Measurements from ENCODE around the gene SLCO3A1. TPM values are rescaled to one million over a fixed set of nuclear protein-coding genes. Genes with fewer than 3 reads are reported as not detected.

SLCO3A1 gene
- total RNA-seq, 2 donors from 2014 or later = 21.4 to 27.3 TPM

DNA sequence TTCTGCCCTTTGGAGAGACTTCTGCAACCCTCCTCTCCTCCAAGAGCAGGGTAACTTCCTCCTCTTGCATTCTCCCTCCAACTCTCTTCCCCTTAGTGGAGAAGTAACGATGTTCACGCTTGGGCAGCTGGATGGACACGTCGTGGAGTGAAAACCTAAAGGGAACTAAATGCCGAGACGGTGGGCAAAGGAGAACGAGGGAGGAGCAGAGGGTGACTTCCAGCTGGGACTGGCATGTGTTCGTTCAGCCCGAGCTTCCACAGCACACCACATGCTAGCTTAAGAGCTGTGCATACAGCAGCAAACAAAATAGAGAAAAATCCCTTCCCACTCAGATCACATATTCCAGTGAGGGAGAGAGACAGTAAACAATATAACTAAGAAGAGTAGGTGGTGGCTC is 179.8 kb downstream of the SLCO3A1 start:
- peak overlapping the region; percentile 26 to 31 for H3K27ac ChIP-seq
- no peak for DNase-seq (ENCODE audit: low spot score)
- TF ChIP-seq, protein P1, sequence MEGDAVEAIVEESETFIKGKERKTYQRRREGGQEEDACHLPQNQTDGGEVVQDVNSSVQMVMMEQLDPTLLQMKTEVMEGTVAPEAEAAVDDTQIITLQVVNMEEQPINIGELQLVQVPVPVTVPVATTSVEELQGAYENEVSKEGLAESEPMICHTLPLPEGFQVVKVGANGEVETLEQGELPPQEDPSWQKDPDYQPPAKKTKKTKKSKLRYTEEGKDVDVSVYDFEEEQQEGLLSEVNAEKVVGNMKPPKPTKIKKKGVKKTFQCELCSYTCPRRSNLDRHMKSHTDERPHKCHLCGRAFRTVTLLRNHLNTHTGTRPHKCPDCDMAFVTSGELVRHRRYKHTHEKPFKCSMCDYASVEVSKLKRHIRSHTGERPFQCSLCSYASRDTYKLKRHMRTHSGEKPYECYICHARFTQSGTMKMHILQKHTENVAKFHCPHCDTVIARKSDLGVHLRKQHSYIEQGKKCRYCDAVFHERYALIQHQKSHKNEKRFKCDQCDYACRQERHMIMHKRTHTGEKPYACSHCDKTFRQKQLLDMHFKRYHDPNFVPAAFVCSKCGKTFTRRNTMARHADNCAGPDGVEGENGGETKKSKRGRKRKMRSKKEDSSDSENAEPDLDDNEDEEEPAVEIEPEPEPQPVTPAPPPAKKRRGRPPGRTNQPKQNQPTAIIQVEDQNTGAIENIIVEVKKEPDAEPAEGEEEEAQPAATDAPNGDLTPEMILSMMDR (IDR thresholded peaks at IDR 0.05) = no peak
- H3K9me3 ChIP-seq = no peaks in the 10 kb centered on the region
- no peaks in the 10 kb centered on the region for H3K27me3 ChIP-seq
- H3K4me3 ChIP-seq = no peak overlapping the region
- H3K4me1 ChIP-seq = peaks cover 0 to 75% of the 10 kb centered on the region in 2 donors
- no peaks in the 10 kb centered on the region for H3K36me3 ChIP-seq

DNA sequence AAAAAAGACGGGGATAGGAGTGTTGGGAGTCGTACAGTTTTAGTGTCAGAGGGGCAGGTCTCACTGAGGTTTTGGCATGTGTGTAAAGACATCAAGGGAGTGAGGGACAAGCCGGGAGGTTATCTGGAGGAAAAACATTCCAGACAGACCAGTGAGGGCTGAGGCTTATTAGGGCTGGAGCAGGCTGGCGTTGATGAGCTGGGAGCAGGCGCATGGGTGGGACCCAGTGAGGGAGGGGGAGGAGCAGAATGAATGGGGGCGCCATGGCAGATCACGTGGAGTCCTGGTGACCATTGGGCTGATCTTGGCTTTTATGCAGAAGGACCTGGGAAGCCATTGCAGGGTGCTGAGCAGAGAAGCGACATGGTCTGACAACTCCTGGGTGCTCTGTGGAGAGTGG is 180.2 kb downstream of the SLCO3A1 start:
- Histone ChIP-seq H3K27ac (peak overlapping the region; percentile 26 to 31), H3K9me3 (no peaks in the 10 kb centered on the region), H3K4me3 (no peak overlapping the region), H3K27me3 (no peaks in the 10 kb centered on the region), H3K36me3 (no peaks in the 10 kb centered on the region), H3K4me1 (peaks cover 0 to 72% of the 10 kb centered on the region in 2 donors)
- TF ChIP-seq, protein P1 (IDR thresholded peaks at IDR 0.05) = no peak
- DNase-seq (ENCODE audit: low spot score) = no peak

DNA sequence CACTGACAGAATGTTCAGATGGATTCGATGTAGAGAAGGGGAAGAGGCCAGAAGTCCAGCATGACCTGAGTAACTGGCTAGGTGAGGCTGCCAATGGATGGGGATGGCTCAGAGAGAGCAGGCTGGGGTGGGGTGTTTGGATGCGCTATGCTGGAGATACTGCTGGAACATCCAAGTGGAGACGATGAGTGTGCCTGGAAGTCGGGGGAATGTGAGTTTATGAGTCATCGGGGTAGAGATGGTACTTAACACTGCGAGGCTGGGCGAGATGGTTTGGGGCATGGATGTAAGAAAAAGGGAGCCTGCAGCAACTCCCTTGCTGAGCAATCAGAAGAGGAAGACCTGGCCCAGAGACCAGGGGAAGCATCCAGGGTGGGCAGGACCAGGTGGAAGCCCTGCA is 180.7 kb downstream of the SLCO3A1 start:
- Histone ChIP-seq H3K4me3 (no peak overlapping the region), H3K27me3 (no peaks in the 10 kb centered on the region), H3K27ac (peak overlapping the region in 1 of 2 donors; percentile 31), H3K4me1 (peaks cover 0 to 67% of the 10 kb centered on the region in 2 donors), H3K36me3 (no peaks in the 10 kb centered on the region), H3K9me3 (no peaks in the 10 kb centered on the region)
- TF ChIP-seq, protein P1 (IDR thresholded peaks at IDR 0.05) = no peak
- no peak for DNase-seq (ENCODE audit: low spot score)

DNA sequence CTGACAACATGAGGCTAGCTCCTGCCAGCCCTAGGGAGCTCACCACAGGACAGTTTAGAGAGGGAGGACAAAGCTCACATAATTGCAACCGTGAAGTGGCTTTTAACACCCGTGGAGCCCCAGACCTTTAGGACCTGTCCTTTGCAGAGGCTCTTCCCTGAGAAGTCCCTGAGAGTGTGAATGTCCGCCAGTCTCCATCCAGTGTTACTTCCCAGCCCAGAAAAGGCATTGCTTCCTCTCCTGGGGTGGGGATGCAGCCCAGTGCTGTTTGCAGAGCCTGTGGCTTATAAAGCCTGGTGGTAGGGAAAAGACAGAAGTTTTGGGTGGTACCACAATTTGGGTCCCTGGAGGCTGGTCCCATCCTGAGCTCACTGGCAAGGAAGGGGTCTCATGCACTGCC is 182.0 kb downstream of the SLCO3A1 start:
- H3K9me3 ChIP-seq = no peaks in the 10 kb centered on the region
- no peak overlapping the region for H3K4me3 ChIP-seq
- peaks cover 0 to 56% of the 10 kb centered on the region in 2 donors for H3K4me1 ChIP-seq
- H3K27me3 ChIP-seq = no peaks in the 10 kb centered on the region
- DNase-seq (ENCODE audit: low spot score) = no peak
- no peak overlapping the region for H3K27ac ChIP-seq
- no peaks in the 10 kb centered on the region for H3K36me3 ChIP-seq
- TF ChIP-seq, protein P1 (IDR thresholded peaks at IDR 0.05) = no peak

DNA sequence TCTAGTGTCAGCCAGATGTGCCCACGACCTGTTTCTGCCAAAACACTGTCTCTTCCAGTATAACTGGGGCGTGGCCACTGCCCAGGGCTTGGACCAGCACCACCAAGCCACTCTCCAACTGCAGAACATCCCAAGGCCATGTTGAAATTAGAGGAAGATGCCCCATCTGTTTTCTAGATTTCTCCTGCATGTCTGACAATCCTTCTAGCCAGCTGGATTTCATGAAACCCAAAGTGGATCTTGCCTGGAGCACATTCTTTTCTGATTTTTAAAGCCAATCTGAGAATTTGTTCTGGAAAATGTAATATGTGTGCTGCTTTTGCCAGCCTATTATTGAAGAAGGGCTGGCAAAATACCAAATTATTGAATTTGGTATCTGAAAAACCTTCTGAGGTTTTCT is 182.5 kb downstream of the SLCO3A1 start:
- Histone ChIP-seq H3K4me1 (peaks cover 0 to 56% of the 10 kb centered on the region in 2 donors), H3K27ac (no peak overlapping the region)
- TF ChIP-seq, protein P1 (IDR thresholded peaks at IDR 0.05) = no peak

GRCh38 chr15:92037491-92037890 is 184.0 kb downstream of the SLCO3A1 start:
- DNase-seq (ENCODE audit: low spot score) = no peak
- H3K27ac ChIP-seq = no peak overlapping the region

More for the DNA sequence above, 182.5 kb downstream of the SLCO3A1 start:
- no peaks in the 10 kb centered on the region for H3K9me3 ChIP-seq
- no peaks in the 10 kb centered on the region for H3K27me3 ChIP-seq
- no peak overlapping the region for H3K4me3 ChIP-seq
- no peak for DNase-seq (ENCODE audit: low spot score)
- no peaks in the 10 kb centered on the region for H3K36me3 ChIP-seq

More at GRCh38 chr15:92037491-92037890, 184.0 kb downstream of the SLCO3A1 start:
- Histone ChIP-seq H3K27me3 (no peaks in the 10 kb centered on the region), H3K4me3 (no peak overlapping the region), H3K4me1 (peaks cover 0 to 65% of the 10 kb centered on the region in 2 donors), H3K36me3 (no peaks in the 10 kb centered on the region), H3K9me3 (no peaks in the 10 kb centered on the region)
- TF ChIP-seq, protein P1 (IDR thresholded peaks at IDR 0.05) = no peak
